Astrocyte of the cerebellum (primary cell): ENCODE measurements around the gene UBAC2.

Source experiments
- DNase-seq: peaks from one replicate; pipeline ENCODE4 v3.0.0-alpha.2; 2011; ENCODE audit warnings: low read depth
- H3K4me3 ChIP-seq: 2 replicates; pipeline ENCODE4 v1.5.1; 2011; ENCODE audit warnings: mild to moderate bottlenecking, low read depth, low read length, moderate library complexity
- CTCF ChIP-seq: IDR thresholded peaks from 2 replicates; pipeline ENCODE4 v1.5.1; 2012; ENCODE audit warnings: low read length, low read depth, moderate library complexity, mild to moderate bottlenecking; ENCODE audit errors: missing control alignments
- in situ Hi-C: cut with HindIII; loops from 2 replicates; pipeline ENCODE4 v1.10.0; 2017; ENCODE audit warnings: low sequenced_read_pairs

Gene UBAC2

GRCh38 chr13:99370481-99371275 is 170.0 kb downstream of the UBAC2 start:
- no peak for DNase-seq
- no peak overlapping the region for H3K4me3 ChIP-seq
- in situ Hi-C loops, result no loop called here

DNA sequence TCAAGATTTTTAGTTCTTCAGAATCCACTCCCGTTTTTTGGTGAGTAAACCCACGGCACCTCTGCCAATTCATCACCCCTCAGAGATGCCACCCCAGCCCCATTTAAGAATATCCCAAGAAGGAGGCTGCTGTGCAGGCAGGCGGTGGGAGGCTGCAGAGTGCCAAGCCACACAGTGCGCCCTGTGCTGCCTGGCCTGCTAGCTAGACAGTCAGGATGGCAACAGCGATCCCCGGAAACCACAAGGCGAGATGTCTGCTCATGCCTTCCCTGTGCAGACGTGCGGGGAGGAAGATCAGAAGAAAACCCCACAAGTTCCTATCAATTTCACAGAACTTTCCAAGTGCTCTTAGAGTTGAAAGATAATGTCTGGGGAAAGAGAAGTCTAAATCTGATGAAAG is 171.3 kb downstream of the UBAC2 start:
- H3K4me3 ChIP-seq, result no peak overlapping the region
- no peak for DNase-seq
- in situ Hi-C loops, result no loop called here
- no peak for TF ChIP-seq CTCF

More at GRCh38 chr13:99370481-99371275, 170.0 kb downstream of the UBAC2 start:
- no peak for TF ChIP-seq CTCF

DNA sequence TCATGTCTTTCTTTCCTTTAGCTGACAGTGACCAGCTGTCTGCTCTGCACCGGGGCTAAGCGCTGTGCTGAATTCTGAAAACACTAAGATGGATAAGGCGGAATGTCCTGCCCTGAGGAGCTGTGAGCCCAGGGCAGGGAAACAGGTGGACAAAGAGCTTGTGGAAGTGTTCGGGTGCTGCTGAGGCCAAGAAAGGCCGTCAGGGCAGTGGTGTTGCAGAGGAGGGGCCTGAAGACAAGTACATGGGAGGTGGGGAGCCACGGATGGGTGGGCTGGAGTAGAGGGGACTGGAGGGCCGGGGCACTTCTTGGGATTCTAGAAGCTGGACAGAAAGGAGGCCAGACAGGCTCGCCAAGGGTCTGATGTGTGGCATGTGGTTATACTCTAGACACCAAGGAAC is 172.8 kb downstream of the UBAC2 start:
- no peak for DNase-seq
- no peak overlapping the region for H3K4me3 ChIP-seq
- in situ Hi-C loops, result no loop called here
- no peak for TF ChIP-seq CTCF

DNA sequence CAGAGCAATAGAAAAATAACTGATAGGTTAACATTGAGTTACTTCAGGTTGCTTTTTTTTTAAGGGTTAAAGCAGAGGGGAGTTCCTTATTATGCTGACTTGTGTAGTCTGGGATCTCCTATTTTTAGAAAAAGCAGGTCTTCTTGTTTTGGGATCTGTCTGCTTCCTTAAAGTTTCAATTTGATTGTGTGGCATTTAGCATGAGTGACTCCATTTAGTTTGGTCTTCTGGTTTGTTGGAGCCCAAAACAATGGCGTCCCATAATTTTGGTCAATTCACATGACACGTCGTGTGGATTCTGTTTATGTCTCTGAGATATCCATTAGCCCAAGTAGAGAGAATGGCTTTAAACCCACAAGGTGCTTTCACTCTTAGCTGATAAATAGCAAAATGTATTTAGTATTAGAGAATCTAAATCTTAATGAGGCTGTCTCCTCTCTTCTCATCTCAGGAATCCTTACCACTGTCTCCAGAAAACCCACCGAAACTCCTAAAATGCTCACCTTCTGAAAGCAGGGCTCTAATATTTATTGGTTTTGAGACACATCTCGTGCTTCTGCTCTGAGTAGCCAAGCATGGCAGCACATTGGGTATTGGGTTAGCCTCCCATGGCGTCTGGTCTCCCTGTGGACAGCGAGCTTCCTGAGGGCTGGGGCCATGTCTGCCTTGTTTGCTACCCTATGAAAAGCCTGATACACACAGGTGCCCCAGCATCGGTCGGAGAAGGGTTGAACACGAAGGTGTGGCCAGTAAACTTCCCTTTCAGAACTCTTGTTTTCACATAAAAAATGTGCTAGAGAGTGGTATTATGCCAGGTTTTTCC is 173.7 kb downstream of the UBAC2 start:
- no peak for DNase-seq
- in situ Hi-C loops, result no loop called here
- H3K4me3 ChIP-seq, result no peak overlapping the region
- TF ChIP-seq CTCF, result no peak

- no peak for TF ChIP-seq CTCF
- H3K4me3 ChIP-seq, result no peak overlapping the region
- DNase-seq, result no peak
- in situ Hi-C loops, result no loop called here
Observed at GRCh38 chr13:99374994-99375737, 174.5 kb downstream of the UBAC2 start.

DNA sequence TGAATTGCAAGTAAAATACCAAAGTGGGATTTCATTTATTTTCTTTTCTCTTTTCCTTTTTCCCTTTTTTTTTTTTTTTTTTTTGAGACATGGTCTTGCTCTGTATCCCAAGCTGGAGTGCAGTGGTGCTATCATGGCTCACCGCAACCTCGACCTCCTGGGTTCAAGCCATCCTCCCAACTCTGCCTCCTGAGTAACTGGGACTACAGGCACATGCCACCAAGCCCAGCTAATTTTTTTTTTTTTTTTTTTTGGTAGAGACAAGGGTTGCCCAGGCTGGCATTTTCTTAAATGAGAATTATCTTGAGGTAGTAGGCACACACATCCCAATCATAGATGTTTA is 175.1 kb downstream of the UBAC2 start:
- no peak for DNase-seq
- in situ Hi-C loops, result no loop called here
- no peak overlapping the region for H3K4me3 ChIP-seq
- TF ChIP-seq CTCF, result no peak
